ACC112 (cell line): Measurements from ENCODE around the gene UBE2D4.
"Not testable (repeated sequence)": the region's sequence is repeated elsewhere in the genome, so short reads cannot be mapped to it uniquely, and the experiment has no call there.

ENCODE experiments used
- H2AFZ ChIP-seq: fragments of 200-600 bp; sonication (generic); one replicate; pipeline ENCODE4 v1.6.0; 2017; ENCODE audit warnings: antibody characterized with exemption, low read length; ENCODE audit not compliant: unreplicated experiment
- H3K27ac ChIP-seq: fragments of 200-600 bp; sonication (generic); 2 replicates; pipeline ENCODE4 v1.5.1; 2014; ENCODE audit warnings: low read depth, mild to moderate bottlenecking, antibody characterized with exemption, low read length, moderate library complexity
- H3K27me3 ChIP-seq: fragments of 200-600 bp; sonication (generic); 2 replicates; pipeline ENCODE4 v1.6.1; 2014; ENCODE audit warnings: mild to moderate bottlenecking, antibody characterized with exemption, low read length, moderate library complexity, mixed read lengths; ENCODE audit not compliant: insufficient read depth
- H3K36me3 ChIP-seq: fragments of 200-600 bp; sonication (generic); 2 replicates; pipeline ENCODE4 v1.6.1; 2016; ENCODE audit warnings: mild to moderate bottlenecking, antibody characterized with exemption, low read length, moderate library complexity, mixed read lengths; ENCODE audit not compliant: insufficient read depth
- H3K4me1 ChIP-seq: fragments of 200-600 bp; sonication (generic); one replicate; pipeline ENCODE4 v1.6.1; 2016; ENCODE audit warnings: low read length, mixed read lengths; ENCODE audit not compliant: insufficient read depth, unreplicated experiment, control insufficient read depth
- H3K4me3 ChIP-seq: fragments of 200-600 bp; sonication (generic); 2 replicates; pipeline ENCODE4 v1.5.1; 2014; ENCODE audit warnings: mild to moderate bottlenecking, low read depth, low read length
- H3K79me2 ChIP-seq: fragments of 200-600 bp; sonication (generic); one replicate; pipeline ENCODE4 v1.6.0; 2016; ENCODE audit warnings: low read length; ENCODE audit not compliant: control insufficient read depth, unreplicated experiment, insufficient read depth

The UBE2D4 gene

GRCh38 chr7:43987476-43987875, 61.2 kb downstream of the UBE2D4 start:
- not testable (repeated sequence) for H3K36me3 ChIP-seq, H3K79me2 ChIP-seq, H3K4me1 ChIP-seq, H2AFZ ChIP-seq, H3K27ac ChIP-seq, H3K27me3 ChIP-seq, H3K4me3 ChIP-seq

DNA sequence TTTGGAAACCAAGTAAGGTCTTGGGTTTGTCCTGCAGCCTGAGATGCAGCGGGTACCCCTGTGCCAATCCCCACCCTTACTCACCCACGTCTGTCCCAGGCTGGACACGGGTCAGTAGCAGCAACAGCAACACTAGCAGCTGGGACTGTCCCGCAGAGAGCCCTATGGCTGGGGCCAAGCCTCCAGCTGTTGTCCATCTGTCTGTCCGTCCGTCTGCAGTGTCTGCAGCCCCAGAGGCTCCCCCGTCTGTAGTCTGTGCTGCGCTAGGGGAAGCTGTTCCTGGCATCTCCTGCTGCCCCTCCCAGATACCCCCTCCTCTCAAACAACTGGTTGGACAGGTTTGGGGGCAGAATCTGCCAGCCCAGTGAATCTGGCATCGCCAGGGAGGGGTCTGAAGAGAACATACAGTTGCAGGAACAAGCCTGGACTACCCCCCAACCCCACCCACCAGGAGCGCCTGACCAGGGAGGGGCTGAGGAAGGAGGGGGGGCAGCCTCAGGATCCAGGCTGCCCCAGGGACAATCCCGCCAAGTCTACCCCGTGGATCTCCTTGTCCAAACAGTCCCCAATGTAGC, 63.9 kb downstream of the UBE2D4 start:
- H3K4me1 ChIP-seq, H2AFZ ChIP-seq, H3K36me3 ChIP-seq, H3K27ac ChIP-seq, H3K27me3 ChIP-seq, H3K79me2 ChIP-seq, H3K4me3 ChIP-seq: not testable (repeated sequence)

GRCh38 chr7:43990829-43991228, 64.6 kb downstream of the UBE2D4 start:
- not testable (repeated sequence) for H3K27me3 ChIP-seq, H3K36me3 ChIP-seq, H3K27ac ChIP-seq, H2AFZ ChIP-seq, H3K79me2 ChIP-seq, H3K4me1 ChIP-seq, H3K4me3 ChIP-seq

GRCh38 chr7:43992896-43993295, 66.7 kb downstream of the UBE2D4 start:
- peak overlapping the region; percentile 29; the same call in 1 of the 2 replicates for H3K27ac ChIP-seq
- H3K4me1 ChIP-seq, H3K27me3 ChIP-seq, H3K36me3 ChIP-seq, H2AFZ ChIP-seq, H3K4me3 ChIP-seq, H3K79me2 ChIP-seq: not testable (repeated sequence)

GRCh38 chr7:43994681-43995080, 68.4 kb downstream of the UBE2D4 start:
- H3K27me3 ChIP-seq, H3K4me3 ChIP-seq, H3K27ac ChIP-seq, H2AFZ ChIP-seq, H3K79me2 ChIP-seq, H3K36me3 ChIP-seq, H3K4me1 ChIP-seq: not testable (repeated sequence)

- H3K4me1 ChIP-seq, H2AFZ ChIP-seq, H3K27me3 ChIP-seq, H3K4me3 ChIP-seq, H3K79me2 ChIP-seq, H3K36me3 ChIP-seq, H3K27ac ChIP-seq: not testable (repeated sequence)
Measured at GRCh38 chr7:43997532-43997931, 71.3 kb downstream of the UBE2D4 start, which contains the start of gene SPDYE1. TSS of gene SPDYE1 (plus strand) at chr7:43997897. CDS start at chr7:43999950, 2,053 bp downstream.
